Activated CD8-positive, alpha-beta memory T cell treated with anti-CD3 and anti-CD28 coated beads for 48 hours (primary cell): Measurements from ENCODE around the gene CCL25.

Experiments used
- DNase-seq, 3 experiments: peaks; one replicate each; pipeline ENCODE4 v3.0.0-alpha.2; 2020; ENCODE audit warnings: low read depth in 2 of 3, low spot score in 2 of 3

The CCL25 gene

DNA sequence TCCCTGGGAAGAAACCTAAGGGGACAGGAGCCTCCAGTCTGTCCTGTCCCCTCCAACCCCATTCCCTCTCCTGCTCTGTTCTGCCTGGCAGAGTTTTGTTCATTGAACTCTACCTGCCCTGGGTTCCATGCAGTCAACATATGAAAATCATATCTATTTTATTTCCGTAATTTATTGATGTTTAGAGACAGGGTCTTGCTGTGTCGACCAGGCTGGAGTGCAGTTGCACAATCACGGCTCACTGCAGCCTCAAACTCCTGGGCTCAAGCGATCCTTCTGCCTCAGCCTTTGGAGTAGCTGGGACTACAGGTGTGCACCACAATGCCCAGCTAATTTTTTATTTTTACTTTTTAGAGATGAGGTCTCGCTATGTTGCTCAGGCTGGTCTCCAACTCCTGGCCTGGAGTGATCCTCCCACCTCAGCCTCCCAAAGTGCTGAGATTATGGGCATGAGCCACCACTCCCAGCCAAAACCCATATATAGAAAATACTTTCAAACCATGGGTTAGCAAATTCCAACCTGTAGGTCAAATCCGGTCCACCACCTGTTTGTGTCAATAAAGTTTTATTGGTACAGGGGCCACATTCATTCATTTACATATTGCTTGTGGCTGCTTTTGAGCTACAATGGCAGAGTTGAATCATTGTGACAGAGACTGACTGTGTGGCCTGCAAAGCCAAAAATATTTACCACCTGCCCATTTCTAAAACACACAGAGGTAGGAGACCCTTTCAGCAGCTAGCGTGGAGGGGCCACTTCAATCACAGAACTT is 57.5 kb downstream of the CCL25 start:
- DNase-seq = no peak

DNA sequence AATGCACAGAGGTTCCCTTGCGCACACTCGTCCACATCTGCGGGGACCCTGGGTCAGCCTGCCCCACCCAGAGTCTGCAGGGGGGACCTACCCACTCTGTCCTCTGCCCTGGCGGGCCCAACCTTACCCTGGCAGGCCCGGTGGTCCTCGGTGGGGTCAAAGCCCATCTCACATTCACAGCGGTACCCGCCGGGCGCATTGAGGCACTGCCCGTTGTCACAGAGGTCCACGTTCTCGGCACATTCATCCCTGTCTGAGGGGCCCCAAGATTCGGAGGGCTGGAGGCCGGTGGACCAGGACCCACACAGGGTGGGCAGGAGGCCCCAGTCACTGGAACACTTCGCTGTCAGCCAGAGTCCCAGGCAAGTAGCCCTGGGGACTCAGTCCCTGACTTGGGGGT is 58.4 kb downstream of the CCL25 start:
- no peak for DNase-seq

DNA sequence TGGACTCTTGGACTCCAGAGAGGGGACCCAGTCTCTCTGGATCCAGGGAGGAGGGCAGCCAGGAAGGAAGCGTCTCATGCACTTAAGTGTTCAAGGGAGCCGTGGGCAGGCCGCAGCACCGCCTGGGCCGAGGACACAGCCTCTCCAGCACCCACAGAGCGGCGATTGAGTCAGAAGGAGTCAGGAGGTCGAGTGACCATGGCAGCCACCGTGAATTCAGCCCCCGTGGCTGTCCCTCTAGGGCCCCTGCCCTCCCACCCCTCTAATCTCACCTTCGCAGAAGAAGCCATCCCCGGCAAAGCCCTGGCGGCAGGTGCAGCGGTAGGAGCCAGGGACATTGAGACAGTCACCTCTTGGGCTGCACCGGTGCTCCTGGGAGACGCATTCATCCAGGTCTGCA is 58.8 kb downstream of the CCL25 start:
- no peak for DNase-seq
